Progenitor cell of endocrine pancreas (in vitro differentiated cells): ENCODE data around the gene PLS3. TPM values are rescaled to one million over a fixed set of nuclear protein-coding genes. Genes with fewer than 3 reads are reported as not detected.

Experiments
- DNase-seq: peaks from one replicate; pipeline ENCODE4 v3.0.0; 2021; ENCODE audit warnings: low spot score; ENCODE audit not compliant: unreplicated experiment
- H3K27ac Mint-ChIP-seq: 2 replicates; pipeline ENCODE4 v1.8.0; 2021; ENCODE audit warnings: mild to moderate bottlenecking, moderate library complexity, mixed read lengths
- H3K27me3 Mint-ChIP-seq: 2 replicates; pipeline ENCODE4 v1.8.0; 2021; ENCODE audit warnings: mixed read lengths
- H3K36me3 Mint-ChIP-seq: 2 replicates; pipeline ENCODE4 v1.8.0; 2022; ENCODE audit warnings: mixed read lengths; ENCODE audit not compliant: insufficient read depth
- H3K4me1 Mint-ChIP-seq: 2 replicates; pipeline ENCODE4 v1.8.0; 2021; ENCODE audit warnings: low read depth, mixed read lengths
- H3K4me3 Mint-ChIP-seq: 2 replicates; pipeline ENCODE4 v1.8.0; 2021; ENCODE audit warnings: low read depth, mild to moderate bottlenecking, moderate library complexity, mixed read lengths
- H3K9me3 Mint-ChIP-seq: 2 replicates; pipeline ENCODE4 v1.8.0; 2021; ENCODE audit warnings: low read depth, mixed read lengths
- CTCF ChIP-seq: fragments of 200-600 bp; sonication (generic); IDR thresholded peaks from one replicate; pipeline ENCODE4 v1.5.0; 2021; ENCODE audit warnings: antibody characterized with exemption, mild to moderate bottlenecking; ENCODE audit not compliant: unreplicated experiment
- total RNA-seq: library from RNA; stranded (reverse); gene quantifications from 2 replicates; pipeline ENCODE4 v1.2.1, GENCODE V29; 2021

Gene PLS3
- total RNA-seq, 1 donor from 2014 or later, result 98.7 TPM

- Mint-ChIP-seq H3K36me3 (no peaks in the 10 kb centered on the region), H3K9me3 (no peaks in the 10 kb centered on the region), H3K27me3 (peaks cover 25% of the 10 kb centered on the region), H3K4me1 (peaks cover 11% of the 10 kb centered on the region), H3K4me3 (no peak overlapping the region), H3K27ac (no peak overlapping the region)
- no peak for TF ChIP-seq CTCF
- DNase-seq, result no peak
These were observed 132.5 kb downstream of the PLS3 start for GRCh38 chrX:115693476-115693875.

GRCh38 chrX:115694028-115694427, 133.1 kb downstream of the PLS3 start:
- Mint-ChIP-seq H3K4me3 (no peak overlapping the region), H3K27ac (peak overlapping the region; percentile 46), H3K9me3 (no peaks in the 10 kb centered on the region), H3K4me1 (peaks cover 11% of the 10 kb centered on the region), H3K27me3 (peaks cover 25% of the 10 kb centered on the region), H3K36me3 (no peaks in the 10 kb centered on the region)
- no peak for TF ChIP-seq CTCF
- no peak for DNase-seq

- DNase-seq, result no peak
- Mint-ChIP-seq H3K4me3 (no peak overlapping the region), H3K4me1 (peaks cover 3% of the 10 kb centered on the region), H3K27ac (no peak overlapping the region), H3K27me3 (peaks cover 21% of the 10 kb centered on the region), H3K9me3 (no peaks in the 10 kb centered on the region), H3K36me3 (no peaks in the 10 kb centered on the region)
- no peak for TF ChIP-seq CTCF
These were observed 135.1 kb downstream of the PLS3 start for GRCh38 chrX:115696039-115696438.

- Mint-ChIP-seq H3K4me3 (no peak overlapping the region), H3K4me1 (peaks cover 3% of the 10 kb centered on the region), H3K36me3 (no peaks in the 10 kb centered on the region), H3K9me3 (no peaks in the 10 kb centered on the region), H3K27me3 (peaks cover 20% of the 10 kb centered on the region), H3K27ac (no peak overlapping the region)
- no peak for DNase-seq
- no peak for TF ChIP-seq CTCF
These were observed 136.0 kb downstream of the PLS3 start for GRCh38 chrX:115696939-115697338.

- Mint-ChIP-seq H3K27me3 (peaks cover 20% of the 10 kb centered on the region), H3K27ac (no peak overlapping the region), H3K4me1 (peaks cover 3% of the 10 kb centered on the region), H3K9me3 (no peaks in the 10 kb centered on the region), H3K4me3 (no peak overlapping the region), H3K36me3 (no peaks in the 10 kb centered on the region)
- no peak for TF ChIP-seq CTCF
- DNase-seq, result no peak
These were observed 136.8 kb downstream of the PLS3 start for GRCh38 chrX:115697806-115698205.
